SK-N-SH (cell line): ENCODE data around the gene PRKACB. TPM values are rescaled to one million over a fixed set of nuclear protein-coding genes. Genes with fewer than 3 reads are reported as not detected.

Experiments used
- CTCF ChIA-PET: fragments of 300-600, 350-600 bp; formaldehyde crosslinking; extraction: SDS; loops from one replicate; lab custom pipeline; 2021; lab: Yijun Ruan, JAX
- POLR2A ChIA-PET: fragments of 350-600 bp; sonication (Branson Sonifier 250); formaldehyde crosslinking; extraction: SDS; loops from one replicate; lab custom pipeline; 2020; ENCODE audit warnings: antibody characterized with exemption, inconsistent platforms; lab: Yijun Ruan, JAX
- DNase-seq: peaks from one replicate; pipeline ENCODE4 v3.0.0; 2012
- H2AFZ ChIP-seq: fragments of 200-600 bp; sonication (generic); 2 replicates; pipeline ENCODE4 v1.8.1; 2016; ENCODE audit warnings: antibody characterized with exemption, mild to moderate bottlenecking, low read depth
- H3F3A ChIP-seq: fragments of 200-600 bp; sonication (generic); replicated peaks from 2 replicates; pipeline ENCODE3; 2016; ENCODE audit warnings: antibody characterized with exemption, mild to moderate bottlenecking; ENCODE audit not compliant: insufficient read depth
- H3K27ac ChIP-seq, 2 experiments: fragments of 200-500 bp in 1 of 2; fragments of 200-600 bp in 1 of 2; sonication (Bioruptor generic) in 1 of 2; sonication (generic), shearing (Covaris generic) in 1 of 2; 2 replicates each; pipeline versions ENCODE4 v1.5.1 to v1.6.1; 2014 to 2016; ENCODE audit warnings: low read depth in 2 of 2, inconsistent platforms in 1 of 2, low read length in 1 of 2, mild to moderate bottlenecking in 1 of 2, mixed read lengths in 1 of 2
- H3K27me3 ChIP-seq: fragments of 200-600 bp; sonication (generic), shearing (Covaris generic); 2 replicates; pipeline ENCODE4 v1.6.1; 2016; ENCODE audit warnings: mixed run types; ENCODE audit not compliant: insufficient read depth
- H3K36me3 ChIP-seq, 2 experiments: fragments of 200-500 bp in 1 of 2; fragments of 200-600 bp in 1 of 2; sonication (Bioruptor generic) in 1 of 2; sonication (generic) in 1 of 2; replicated peaks in 1 of 2; 2 replicates each; pipeline versions ENCODE3 to v1.5.1; 2014 to 2016; ENCODE audit warnings: low read length in 1 of 2, mild to moderate bottlenecking in 1 of 2; ENCODE audit not compliant: insufficient read depth in 2 of 2, control insufficient read depth in 1 of 2
- H3K4me1 ChIP-seq, 2 experiments: fragments of 200-500 bp in 1 of 2; fragments of 200-600 bp in 1 of 2; sonication (Bioruptor generic) in 1 of 2; sonication (generic), shearing (Covaris generic) in 1 of 2; 2 replicates each; pipeline versions ENCODE4 v1.5.1 to v1.6.1; 2014 to 2016; ENCODE audit warnings: low read depth in 1 of 2, low read length in 1 of 2, mixed run types in 1 of 2; ENCODE audit not compliant: insufficient read depth in 2 of 2, control insufficient read depth in 1 of 2
- H3K4me2 ChIP-seq: fragments of 200-600 bp; sonication (generic), shearing (Covaris generic); 2 replicates; pipeline ENCODE4 v1.6.1; 2017; ENCODE audit warnings: mixed run types
- H3K4me3 ChIP-seq, 2 experiments: fragments of 200-500 bp in 1 of 2; fragments of 200-600 bp in 1 of 2; sonication (Bioruptor generic) in 1 of 2; sonication (generic), shearing (Covaris generic) in 1 of 2; 2 replicates each; pipeline versions ENCODE4 v1.5.1 to v1.8.1; 2014 to 2016; ENCODE audit warnings: low read depth in 2 of 2, inconsistent platforms in 1 of 2, low read length in 1 of 2, mild to moderate bottlenecking in 1 of 2, mixed read lengths in 1 of 2, moderate library complexity in 1 of 2
- H3K79me2 ChIP-seq: fragments of 200-600 bp; sonication (generic); 2 replicates; pipeline ENCODE4 v1.8.1; 2017; ENCODE audit warnings: mild to moderate bottlenecking; ENCODE audit not compliant: insufficient read depth
- H3K9ac ChIP-seq: fragments of 200-600 bp; sonication (generic); 2 replicates; pipeline ENCODE4 v1.6.1; 2017; ENCODE audit warnings: mixed run types
- H3K9me2 ChIP-seq: fragments of 200-600 bp; sonication (generic); 2 replicates; pipeline ENCODE4 v1.6.1; 2017; ENCODE audit warnings: mixed run types
- H3K9me3 ChIP-seq: fragments of 200-600 bp; sonication (generic); 2 replicates; pipeline ENCODE4 v1.6.1; 2017; ENCODE audit warnings: mixed run types, mild to moderate bottlenecking, moderate library complexity
- H4K20me1 ChIP-seq: fragments of 200-600 bp; sonication (generic); 2 replicates; pipeline ENCODE4 v1.6.1; 2017; ENCODE audit warnings: mild to moderate bottlenecking, mixed run types; ENCODE audit not compliant: insufficient read depth
- CHD2 ChIP-seq: fragments of 150-350 bp; IDR thresholded peaks from 2 replicates; pipeline ENCODE4 v1.6.1; 2018; ENCODE audit warnings: low read length; ENCODE audit not compliant: partially characterized antibody
- EP300 ChIP-seq, 2 experiments: IDR thresholded peaks; 2 replicates each; pipeline versions ENCODE4 v1.4.0 to v1.6.1; 2012; ENCODE audit warnings: borderline replicate concordance in 1 of 2, low read depth in 1 of 2, low read length in 1 of 2
- EZH2phosphoT487 ChIP-seq: fragments of 200-600 bp; sonication (generic); IDR thresholded peaks from 2 replicates; pipeline ENCODE4 v1.6.1; 2017; ENCODE audit warnings: low read depth, mixed run types, mild to moderate bottlenecking, antibody characterized with exemption, moderate library complexity, borderline replicate concordance
- FOXM1 ChIP-seq: IDR thresholded peaks from 2 replicates; pipeline ENCODE4 v1.4.0; 2012; ENCODE audit warnings: low read depth, mild to moderate bottlenecking
- JUND ChIP-seq: IDR thresholded peaks from 2 replicates; pipeline ENCODE4 v1.4.0; 2012
- MEF2A ChIP-seq: IDR thresholded peaks from 2 replicates; pipeline ENCODE4 v1.4.0; 2012; ENCODE audit warnings: low read depth, borderline replicate concordance
- MXI1 ChIP-seq: IDR thresholded peaks from 2 replicates; pipeline ENCODE4 v1.6.1; 2012; ENCODE audit warnings: mild to moderate bottlenecking, low read depth, low read length, improper control_type of control experiment
- NFIC ChIP-seq: IDR thresholded peaks from 2 replicates; pipeline ENCODE4 v1.4.0; 2012; ENCODE audit warnings: borderline replicate concordance
- POLR2AphosphoS5 ChIP-seq: IDR thresholded peaks from 2 replicates; pipeline ENCODE4 v1.6.1; 2012; ENCODE audit warnings: low read depth, low read length
- RAD21 ChIP-seq: IDR thresholded peaks from 2 replicates; pipeline ENCODE4 v1.6.1; 2012; ENCODE audit warnings: mild to moderate bottlenecking, low read length
- RCOR1 ChIP-seq: fragments of 150-350 bp; IDR thresholded peaks from 2 replicates; pipeline ENCODE4 v1.6.1; 2017; ENCODE audit warnings: antibody characterized with exemption, low read length
- SMC3 ChIP-seq: IDR thresholded peaks from 2 replicates; pipeline ENCODE4 v1.6.1; 2012; ENCODE audit warnings: low read depth, low read length, improper control_type of control experiment
- TAF1 ChIP-seq: IDR thresholded peaks from 2 replicates; pipeline ENCODE4 v1.6.1; 2012; ENCODE audit warnings: low read depth, mild to moderate bottlenecking, low read length, moderate library complexity, borderline replicate concordance
- YY1 ChIP-seq: IDR thresholded peaks from 2 replicates; pipeline ENCODE4 v1.4.0; 2012; ENCODE audit warnings: low read depth, mild to moderate bottlenecking
- WGBS: methylation state at CpG from one replicate; pipeline ENCODE4 v1.1.6; 2017; ENCODE audit warnings: low lambda C conversion rate; 5-methylcytosine and 5-hydroxymethylcytosine counted together
- polyA plus RNA-seq, 3 experiments: library from polyadenylated mRNA; depleted of rRNA; stranded (reverse); fragments of >200 nt; gene quantifications; 2 replicates each; pipeline ENCODE4 v1.2.3, GENCODE V29; 2012
- TF ChIP-seq, protein P1 (sequence below): IDR thresholded peaks from 2 replicates; pipeline ENCODE4; 2012
- TF ChIP-seq, protein P2 (sequence below): fragments of 200-600 bp; sonication (generic); IDR thresholded peaks from 2 replicates; pipeline ENCODE4 v1.6.1; 2017; ENCODE audit warnings: antibody characterized with exemption, mild to moderate bottlenecking, moderate library complexity
- TF ChIP-seq, protein P3 (sequence below): IDR thresholded peaks from 2 replicates; pipeline ENCODE4 v1.4.0; 2012; ENCODE audit warnings: low read depth, borderline replicate concordance
- TF ChIP-seq, protein P4 (sequence below): fragments of 150-350 bp; IDR thresholded peaks from 2 replicates; pipeline ENCODE4 v1.6.1; 2016; ENCODE audit warnings: mild to moderate bottlenecking, low read depth, low read length
- TF ChIP-seq, protein P5 (sequence below): IDR thresholded peaks from 2 replicates; pipeline ENCODE4 v1.4.0; 2012; ENCODE audit warnings: low read depth

The PRKACB gene
- polyA plus RNA-seq, 1 of the 3 experiments (the other 2 are of a cell fraction), result 7.5 TPM

DNA sequence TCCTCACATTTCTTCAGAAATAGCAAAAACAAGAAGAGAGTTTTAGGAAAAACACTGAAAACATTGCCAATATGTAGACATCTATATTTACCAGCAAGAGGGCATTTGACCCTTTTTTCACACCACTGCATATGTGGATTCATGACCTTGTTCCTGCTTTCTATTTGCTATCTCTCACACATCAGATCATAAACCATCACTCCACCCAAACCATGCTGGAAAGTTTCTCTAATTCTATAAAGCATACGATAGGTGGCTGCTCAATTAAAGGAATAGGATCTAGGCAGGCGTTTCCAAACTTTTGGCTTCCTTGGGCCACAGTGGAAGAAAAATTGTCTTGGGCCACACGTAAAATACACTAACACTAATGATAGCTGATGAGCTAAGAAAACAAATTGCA lies 121.8 kb downstream of the PRKACB start:
- Histone ChIP-seq H2AFZ (no peak overlapping the region), H3K36me3 (no peaks in the 10 kb centered on the region), H3K9ac (no peak overlapping the region), H3K27ac (no peak overlapping the region), H3K27me3 (no peaks in the 10 kb centered on the region), H3K4me2 (no peak overlapping the region), H3K4me1 (no peaks in the 10 kb centered on the region), H3K4me3 (no peak overlapping the region), H3K9me3 (no peaks in the 10 kb centered on the region), H4K20me1 (no peaks in the 10 kb centered on the region), H3K9me2 (no peaks in the 10 kb centered on the region), H3K79me2 (no peaks in the 10 kb centered on the region), H3F3A (no peaks in the 10 kb centered on the region)
- ChIA-PET CTCF (interaction anchor here (1.2 kb wide), 1 partner anchor 32 kb away, joined by 3 read pairs; no protein-coding TSS in a partner anchor), POLR2A (no interaction called here)
- 88% methylated on average over 3 of the region's 3 CpGs for WGBS
- no peak for TF ChIP-seq RAD21
- TF ChIP-seq, protein P1, sequence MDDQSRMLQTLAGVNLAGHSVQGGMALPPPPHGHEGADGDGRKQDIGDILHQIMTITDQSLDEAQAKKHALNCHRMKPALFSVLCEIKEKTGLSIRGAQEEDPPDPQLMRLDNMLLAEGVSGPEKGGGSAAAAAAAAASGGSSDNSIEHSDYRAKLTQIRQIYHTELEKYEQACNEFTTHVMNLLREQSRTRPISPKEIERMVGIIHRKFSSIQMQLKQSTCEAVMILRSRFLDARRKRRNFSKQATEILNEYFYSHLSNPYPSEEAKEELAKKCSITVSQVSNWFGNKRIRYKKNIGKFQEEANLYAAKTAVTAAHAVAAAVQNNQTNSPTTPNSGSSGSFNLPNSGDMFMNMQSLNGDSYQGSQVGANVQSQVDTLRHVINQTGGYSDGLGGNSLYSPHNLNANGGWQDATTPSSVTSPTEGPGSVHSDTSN, result no peak
- TF ChIP-seq, protein P2, sequence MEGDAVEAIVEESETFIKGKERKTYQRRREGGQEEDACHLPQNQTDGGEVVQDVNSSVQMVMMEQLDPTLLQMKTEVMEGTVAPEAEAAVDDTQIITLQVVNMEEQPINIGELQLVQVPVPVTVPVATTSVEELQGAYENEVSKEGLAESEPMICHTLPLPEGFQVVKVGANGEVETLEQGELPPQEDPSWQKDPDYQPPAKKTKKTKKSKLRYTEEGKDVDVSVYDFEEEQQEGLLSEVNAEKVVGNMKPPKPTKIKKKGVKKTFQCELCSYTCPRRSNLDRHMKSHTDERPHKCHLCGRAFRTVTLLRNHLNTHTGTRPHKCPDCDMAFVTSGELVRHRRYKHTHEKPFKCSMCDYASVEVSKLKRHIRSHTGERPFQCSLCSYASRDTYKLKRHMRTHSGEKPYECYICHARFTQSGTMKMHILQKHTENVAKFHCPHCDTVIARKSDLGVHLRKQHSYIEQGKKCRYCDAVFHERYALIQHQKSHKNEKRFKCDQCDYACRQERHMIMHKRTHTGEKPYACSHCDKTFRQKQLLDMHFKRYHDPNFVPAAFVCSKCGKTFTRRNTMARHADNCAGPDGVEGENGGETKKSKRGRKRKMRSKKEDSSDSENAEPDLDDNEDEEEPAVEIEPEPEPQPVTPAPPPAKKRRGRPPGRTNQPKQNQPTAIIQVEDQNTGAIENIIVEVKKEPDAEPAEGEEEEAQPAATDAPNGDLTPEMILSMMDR, result no peak
- TF ChIP-seq, protein P3, sequence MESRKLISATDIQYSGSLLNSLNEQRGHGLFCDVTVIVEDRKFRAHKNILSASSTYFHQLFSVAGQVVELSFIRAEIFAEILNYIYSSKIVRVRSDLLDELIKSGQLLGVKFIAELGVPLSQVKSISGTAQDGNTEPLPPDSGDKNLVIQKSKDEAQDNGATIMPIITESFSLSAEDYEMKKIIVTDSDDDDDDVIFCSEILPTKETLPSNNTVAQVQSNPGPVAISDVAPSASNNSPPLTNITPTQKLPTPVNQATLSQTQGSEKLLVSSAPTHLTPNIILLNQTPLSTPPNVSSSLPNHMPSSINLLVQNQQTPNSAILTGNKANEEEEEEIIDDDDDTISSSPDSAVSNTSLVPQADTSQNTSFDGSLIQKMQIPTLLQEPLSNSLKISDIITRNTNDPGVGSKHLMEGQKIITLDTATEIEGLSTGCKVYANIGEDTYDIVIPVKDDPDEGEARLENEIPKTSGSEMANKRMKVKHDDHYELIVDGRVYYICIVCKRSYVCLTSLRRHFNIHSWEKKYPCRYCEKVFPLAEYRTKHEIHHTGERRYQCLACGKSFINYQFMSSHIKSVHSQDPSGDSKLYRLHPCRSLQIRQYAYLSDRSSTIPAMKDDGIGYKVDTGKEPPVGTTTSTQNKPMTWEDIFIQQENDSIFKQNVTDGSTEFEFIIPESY, result no peak
- no peak for TF ChIP-seq SMC3
- TF ChIP-seq, protein P4, sequence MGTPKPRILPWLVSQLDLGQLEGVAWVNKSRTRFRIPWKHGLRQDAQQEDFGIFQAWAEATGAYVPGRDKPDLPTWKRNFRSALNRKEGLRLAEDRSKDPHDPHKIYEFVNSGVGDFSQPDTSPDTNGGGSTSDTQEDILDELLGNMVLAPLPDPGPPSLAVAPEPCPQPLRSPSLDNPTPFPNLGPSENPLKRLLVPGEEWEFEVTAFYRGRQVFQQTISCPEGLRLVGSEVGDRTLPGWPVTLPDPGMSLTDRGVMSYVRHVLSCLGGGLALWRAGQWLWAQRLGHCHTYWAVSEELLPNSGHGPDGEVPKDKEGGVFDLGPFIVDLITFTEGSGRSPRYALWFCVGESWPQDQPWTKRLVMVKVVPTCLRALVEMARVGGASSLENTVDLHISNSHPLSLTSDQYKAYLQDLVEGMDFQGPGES, result no peak
- no peak for DNase-seq

DNA sequence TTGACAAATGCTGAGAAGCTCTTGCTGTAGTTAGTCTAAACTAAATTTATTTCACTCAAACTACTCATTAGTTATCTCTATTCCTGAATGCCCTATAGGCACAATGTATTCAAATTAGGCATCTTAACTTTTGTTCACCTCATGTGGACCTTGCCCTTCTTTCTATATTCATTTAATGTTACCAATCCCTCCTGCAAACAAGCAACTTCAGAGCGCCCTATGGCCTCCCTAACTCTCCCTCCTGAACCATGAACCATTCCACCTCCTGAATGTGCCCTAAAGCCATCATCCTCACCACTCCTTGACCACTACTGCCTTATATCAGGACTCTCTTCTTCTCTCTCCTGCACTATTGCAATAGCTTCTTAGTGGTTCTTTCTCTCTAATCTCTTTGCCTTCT lies 122.7 kb downstream of the PRKACB start:
- WGBS, result 4% methylated on average over 1 of the region's 1 CpG

More for the DNA sequence above, 122.7 kb downstream of the PRKACB start:
- Histone ChIP-seq H3K4me3 (no peak overlapping the region), H2AFZ (no peak overlapping the region), H3K9me2 (no peaks in the 10 kb centered on the region), H3K9me3 (no peaks in the 10 kb centered on the region), H4K20me1 (no peaks in the 10 kb centered on the region), H3K36me3 (no peaks in the 10 kb centered on the region), H3K79me2 (no peaks in the 10 kb centered on the region), H3K27ac (no peak overlapping the region), H3F3A (no peaks in the 10 kb centered on the region), H3K4me1 (no peaks in the 10 kb centered on the region), H3K27me3 (no peaks in the 10 kb centered on the region), H3K4me2 (no peak overlapping the region), H3K9ac (no peak overlapping the region)
- POLR2A ChIA-PET, result no interaction called here
- DNase-seq, result no peak
- no peak for TF ChIP-seq SMC3
- TF ChIP-seq, protein P5, sequence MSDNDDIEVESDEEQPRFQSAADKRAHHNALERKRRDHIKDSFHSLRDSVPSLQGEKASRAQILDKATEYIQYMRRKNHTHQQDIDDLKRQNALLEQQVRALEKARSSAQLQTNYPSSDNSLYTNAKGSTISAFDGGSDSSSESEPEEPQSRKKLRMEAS, result no peak
- TF ChIP-seq RCOR1, result no peak
- TF ChIP-seq NFIC, result no peak
- no peak for TF ChIP-seq CHD2
- no peak for TF ChIP-seq JUND
- TF ChIP-seq POLR2AphosphoS5, result no peak
- TF ChIP-seq YY1, result no peak
- no peak for TF ChIP-seq TAF1
- TF ChIP-seq, protein P1, result no peak
- TF ChIP-seq MXI1, result no peak
- no peak for TF ChIP-seq EP300 (IDR thresholded peaks at IDR 0.05; ENCODE audit: borderline replicate concordance in 1 of 2, low read depth in 1 of 2, low read length in 1 of 2)
- TF ChIP-seq EZH2phosphoT487, result no peak
- TF ChIP-seq MEF2A, result no peak
- TF ChIP-seq FOXM1, result no peak
- CTCF ChIA-PET, result interaction anchor here (1.0 kb wide), 1 partner anchor 15 kb away, joined by 3 read pairs; no protein-coding TSS in a partner anchor
